Measurements from ENCODE around the gene CDH5. TPM values are rescaled to one million over a fixed set of nuclear protein-coding genes. Genes with fewer than 3 reads are reported as not detected.

Gene CDH5
- total RNA-seq, 2 donors from 2014 or later: 21.1 to 40.0 TPM

GRCh38 chr16:66408163-66409048 is 41.9 kb downstream of the CDH5 start:
- H3K36me3 ChIP-seq: no peaks in the 10 kb centered on the region
- H3K4me3 ChIP-seq: peak overlapping the region; percentile 30
- H3K27ac ChIP-seq: peak overlapping the region in 1 of 2 donors; percentile 24
- H3K9me3 ChIP-seq: peaks cover 4% of the 10 kb centered on the region
- no peaks in the 10 kb centered on the region for H3K27me3 ChIP-seq (replicated peaks; ENCODE audit: insufficient read depth)
- H3K4me1 ChIP-seq (ENCODE audit: control insufficient read depth in 1 of 2, low read depth in 2 of 2): peaks cover 0 to 4% of the 10 kb centered on the region in 2 donors
- DNase-seq (ENCODE audit: low spot score) (no peak), ATAC-seq (ENCODE audit: insufficient number of reproducible peaks, low FRiP score, low read depth) (no peak)
- TF ChIP-seq CTCF (IDR thresholded peaks at IDR 0.05): no peak

- Histone ChIP-seq H3K27me3 (replicated peaks; ENCODE audit: insufficient read depth) (no peaks in the 10 kb centered on the region), H3K36me3 (no peaks in the 10 kb centered on the region), H3K27ac (no peak overlapping the region), H3K9me3 (peaks cover 4% of the 10 kb centered on the region), H3K4me3 (no peak overlapping the region), H3K4me1 (ENCODE audit: control insufficient read depth in 1 of 2, low read depth in 2 of 2) (peaks cover 0 to 4% of the 10 kb centered on the region in 2 donors)
- TF ChIP-seq CTCF (IDR thresholded peaks at IDR 0.05): no peak
- DNase-seq (ENCODE audit: low spot score) (no peak), ATAC-seq (ENCODE audit: insufficient number of reproducible peaks, low FRiP score, low read depth) (no peak)
Measured at GRCh38 chr16:66409156-66409555, 42.7 kb downstream of the CDH5 start.

- Histone ChIP-seq H3K9me3 (peaks cover 4% of the 10 kb centered on the region), H3K4me1 (ENCODE audit: control insufficient read depth in 1 of 2, low read depth in 2 of 2) (no peaks in the 10 kb centered on the region), H3K4me3 (no peak overlapping the region), H3K27ac (no peak overlapping the region), H3K36me3 (no peaks in the 10 kb centered on the region), H3K27me3 (replicated peaks; ENCODE audit: insufficient read depth) (no peaks in the 10 kb centered on the region)
- no peak for DNase-seq (ENCODE audit: low spot score)
- no peak for TF ChIP-seq CTCF (IDR thresholded peaks at IDR 0.05)
- ATAC-seq (ENCODE audit: insufficient number of reproducible peaks, low FRiP score, low read depth): no peak
Measured at GRCh38 chr16:66412182-66412581, 45.7 kb downstream of the CDH5 start.

- ATAC-seq (ENCODE audit: insufficient number of reproducible peaks, low FRiP score, low read depth): no peak
- H3K4me1 ChIP-seq (ENCODE audit: control insufficient read depth in 1 of 2, low read depth in 2 of 2): no peaks in the 10 kb centered on the region
- no peak for TF ChIP-seq CTCF (IDR thresholded peaks at IDR 0.05)
Measured at GRCh38 chr16:66414891-66415290, 48.4 kb downstream of the CDH5 start.

GRCh38 chr16:66416136-66416535 is 49.6 kb downstream of the CDH5 start:
- H3K27me3 ChIP-seq (replicated peaks; ENCODE audit: insufficient read depth): no peaks in the 10 kb centered on the region
- ATAC-seq (ENCODE audit: insufficient number of reproducible peaks, low FRiP score, low read depth) (no peak), DNase-seq (ENCODE audit: low spot score) (no peak)
- peaks cover 4% of the 10 kb centered on the region for H3K9me3 ChIP-seq
- no peaks in the 10 kb centered on the region for H3K4me1 ChIP-seq (ENCODE audit: control insufficient read depth in 1 of 2, low read depth in 2 of 2)
- TF ChIP-seq CTCF (IDR thresholded peaks at IDR 0.05): no peak
- no peak overlapping the region for H3K27ac ChIP-seq
- H3K4me3 ChIP-seq: no peak overlapping the region
- no peaks in the 10 kb centered on the region for H3K36me3 ChIP-seq

More at GRCh38 chr16:66414891-66415290, 48.4 kb downstream of the CDH5 start:
- Histone ChIP-seq H3K9me3 (peaks cover 4% of the 10 kb centered on the region), H3K36me3 (no peaks in the 10 kb centered on the region), H3K27ac (no peak overlapping the region), H3K4me3 (no peak overlapping the region), H3K27me3 (replicated peaks; ENCODE audit: insufficient read depth) (no peaks in the 10 kb centered on the region)
- no peak for DNase-seq (ENCODE audit: low spot score)
